Common myeloid progenitor, CD34-positive (primary cell): Measurements from ENCODE around the gene MUC21.
"Not testable (repeated sequence)": the region's sequence is repeated elsewhere in the genome, so short reads cannot be mapped to it uniquely, and the experiment has no call there.

Source experiments
- CTCF ChIA-PET: fragments of 350-600 bp; sonication (Branson Sonifier 250); formaldehyde crosslinking; loops from one replicate; lab custom pipeline; 2021; ENCODE audit warnings: antibody characterized with exemption; lab: Charles Lee
- POLR2A ChIA-PET: fragments of 350-600 bp; sonication (Branson Sonifier 250); formaldehyde crosslinking; loops from one replicate; lab custom pipeline; 2021; ENCODE audit warnings: antibody characterized with exemption; lab: Charles Lee
- DNase-seq, 3 donors: peaks; one replicate each; pipeline versions ENCODE4 v3.0.0 to v3.0.0-alpha.2; 2013
- H3K27ac ChIP-seq, 2 experiments: 1 replicate in 1 of 2; 2 replicates in 1 of 2; pipeline ENCODE4 v1.7.0; 2013; ENCODE audit warnings: inconsistent platforms in 2 of 2, low read length in 2 of 2, mild to moderate bottlenecking in 2 of 2, low read depth in 1 of 2, moderate library complexity in 1 of 2; ENCODE audit not compliant: severe bottlenecking in 2 of 2, insufficient read depth in 1 of 2, poor library complexity in 1 of 2
- H3K27me3 ChIP-seq, 5 experiments: replicated peaks in 2 of 5; 1 replicate in 3 of 5; 2 replicates in 2 of 5; pipeline versions ENCODE4 v1.6.1 to v1.7.0; 2013; ENCODE audit warnings: low read length in 4 of 5, mild to moderate bottlenecking in 2 of 5, moderate library complexity in 2 of 5, inconsistent platforms in 1 of 5; ENCODE audit not compliant: insufficient read depth in 5 of 5, control insufficient read depth in 4 of 5
- H3K36me3 ChIP-seq, 4 experiments: 1 replicate in 2 of 4; 2 replicates in 2 of 4; pipeline versions ENCODE4 v1.6.1 to v1.7.0; 2013; ENCODE audit warnings: low read length in 3 of 4, control low read depth in 1 of 4, mild to moderate bottlenecking in 1 of 4; ENCODE audit not compliant: control insufficient read depth in 4 of 4, insufficient read depth in 4 of 4
- H3K4me1 ChIP-seq, 4 experiments: 1 replicate in 3 of 4; 2 replicates in 1 of 4; pipeline versions ENCODE4 v1.6.1 to v1.7.1; 2013; ENCODE audit warnings: low read length in 3 of 4, mild to moderate bottlenecking in 3 of 4, control low read depth in 1 of 4, inconsistent platforms in 1 of 4, moderate library complexity in 1 of 4; ENCODE audit not compliant: control insufficient read depth in 4 of 4, insufficient read depth in 4 of 4; ENCODE audit errors: control extremely low read depth in 1 of 4
- H3K4me3 ChIP-seq, 7 experiments: 1 replicate in 4 of 7; 2 replicates in 3 of 7; pipeline versions ENCODE4 v1.5.1 to v1.7.0; 2013; ENCODE audit warnings: mild to moderate bottlenecking in 7 of 7, low read length in 6 of 7, moderate library complexity in 6 of 7, inconsistent platforms in 2 of 7, low read depth in 2 of 7, control low read depth in 1 of 7; ENCODE audit not compliant: insufficient read depth in 4 of 7, control insufficient read depth in 1 of 7; ENCODE audit errors: extremely low read depth in 1 of 7
- H3K9me3 ChIP-seq, 5 experiments: 1 replicate in 4 of 5; 2 replicates in 1 of 5; pipeline versions ENCODE4 v1.6.1 to v1.7.1; 2013; ENCODE audit warnings: low read length in 4 of 5, mild to moderate bottlenecking in 2 of 5, inconsistent platforms in 1 of 5, low read depth in 1 of 5, moderate library complexity in 1 of 5; ENCODE audit not compliant: control insufficient read depth in 4 of 5, insufficient read depth in 2 of 5; ENCODE audit errors: control extremely low read depth in 1 of 5
- WGBS: methylation state at CpG from one replicate; pipeline ENCODE4 v1.1.5; 2013; ENCODE audit not compliant: insufficient coverage; 5-methylcytosine and 5-hydroxymethylcytosine counted together

The MUC21 gene

DNA sequence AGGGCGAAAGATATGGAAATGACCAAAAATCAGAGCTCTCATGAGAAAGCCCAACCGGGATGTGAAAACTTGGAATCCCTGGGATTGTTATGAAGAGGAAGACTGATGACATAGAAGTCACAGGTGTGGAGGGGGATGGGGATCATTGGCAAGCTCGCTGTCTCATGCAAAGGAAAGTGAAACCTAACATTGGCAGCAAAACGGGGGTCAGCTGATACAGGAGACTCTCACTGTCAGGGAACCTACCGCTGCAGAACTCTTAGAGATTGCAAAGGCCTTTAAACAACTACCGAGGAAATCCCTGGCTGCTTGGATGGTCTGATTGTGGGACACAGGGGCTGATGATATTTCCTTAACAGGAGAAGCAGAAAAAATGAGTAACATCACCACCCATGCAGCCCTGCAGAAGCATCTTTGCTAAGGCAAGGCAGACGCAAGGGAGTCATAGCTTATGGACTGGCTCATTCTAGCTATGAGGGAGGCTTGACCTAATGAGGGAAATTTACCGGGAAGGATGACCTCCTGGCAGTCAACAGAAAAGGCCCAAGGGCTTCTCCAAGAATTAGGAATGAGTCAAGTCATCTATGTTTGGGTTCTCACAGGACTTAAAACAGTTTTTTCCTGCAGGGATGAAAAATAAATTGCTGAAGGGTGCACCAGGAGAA is 7.0 kb downstream of the MUC21 start:
- Histone ChIP-seq H3K9me3 (no peaks in the 10 kb centered on the region), H3K27ac (no peak overlapping the region), H3K36me3 (no peaks in the 10 kb centered on the region), H3K4me3 (no peak overlapping the region), H3K27me3 (no peaks in the 10 kb centered on the region), H3K4me1 (no peaks in the 10 kb centered on the region)
- 66% methylated on average over 7 of the region's 8 CpGs for WGBS
- peak in 2 of 3 donors; percentile 33 to 55 for DNase-seq
- CTCF ChIA-PET = interaction anchor here (0.7 kb wide), 1 partner anchor 74 kb away, joined by 3 read pairs; no protein-coding TSS in a partner anchor
- POLR2A ChIA-PET = no interaction called here

- Histone ChIP-seq H3K4me1 (no peaks in the 10 kb centered on the region), H3K27me3 (no peaks in the 10 kb centered on the region), H3K4me3 (no peak overlapping the region), H3K27ac (no peak overlapping the region), H3K36me3 (no peaks in the 10 kb centered on the region), H3K9me3 (no peaks in the 10 kb centered on the region)
- 100% methylated on average over 1 of the region's 2 CpGs for WGBS
- ChIA-PET CTCF (interaction anchor here (0.7 to 1.0 kb wide), 3 partner anchors 9 to 169 kb away, joined by 3 to 5 read pairs (median 3); no protein-coding TSS in a partner anchor), POLR2A (no interaction called here)
- DNase-seq = no peak
These were observed 8.4 kb downstream of the MUC21 start for GRCh38 chr6:30991891-30992290.

GRCh38 chr6:30997301-30997700 is 13.8 kb downstream of the MUC21 start:
- Histone ChIP-seq H3K27ac (no peak overlapping the region), H3K4me1 (no peaks in the 10 kb centered on the region), H3K9me3 (no peaks in the 10 kb centered on the region), H3K27me3 (no peaks in the 10 kb centered on the region), H3K36me3 (no peaks in the 10 kb centered on the region), H3K4me3 (no peak overlapping the region)
- CTCF ChIA-PET = interaction anchor here (0.6 to 1.6 kb wide), 2 partner anchors 13 to 1872 kb away, joined by 3 read pairs; partner anchors contain the start of gene MUC21
- 25% methylated on average over 2 of the region's 2 CpGs for WGBS
- peak in 2 of 3 donors; percentile 47 to 70 for DNase-seq
- POLR2A ChIA-PET = no interaction called here

DNA sequence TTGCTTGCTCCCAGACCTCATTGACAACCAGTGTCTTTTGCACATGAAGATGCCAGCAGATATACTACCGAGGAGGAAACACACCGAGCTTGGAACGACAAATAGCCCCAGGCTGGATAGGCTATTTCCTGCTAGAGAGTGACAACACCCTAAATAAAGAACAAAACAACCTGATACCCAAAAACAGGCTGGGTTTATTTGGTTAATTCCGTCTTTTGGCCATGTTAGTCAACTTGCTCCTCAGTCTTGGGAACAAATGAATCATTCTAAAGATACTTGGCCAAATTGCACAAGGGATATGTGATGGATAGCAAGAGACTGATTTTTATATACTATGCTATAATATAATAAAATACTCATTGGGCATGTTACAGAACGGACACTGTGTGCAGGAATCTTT is 15.3 kb downstream of the MUC21 start:
- Histone ChIP-seq H3K27ac (no peak overlapping the region), H3K9me3 (no peaks in the 10 kb centered on the region), H3K36me3 (no peaks in the 10 kb centered on the region), H3K4me1 (no peaks in the 10 kb centered on the region), H3K27me3 (no peaks in the 10 kb centered on the region), H3K4me3 (no peak overlapping the region)
- ChIA-PET CTCF (no interaction called here), POLR2A (no interaction called here)
- 55% methylated on average over 3 of the region's 5 CpGs for WGBS
- DNase-seq = no peak

DNA sequence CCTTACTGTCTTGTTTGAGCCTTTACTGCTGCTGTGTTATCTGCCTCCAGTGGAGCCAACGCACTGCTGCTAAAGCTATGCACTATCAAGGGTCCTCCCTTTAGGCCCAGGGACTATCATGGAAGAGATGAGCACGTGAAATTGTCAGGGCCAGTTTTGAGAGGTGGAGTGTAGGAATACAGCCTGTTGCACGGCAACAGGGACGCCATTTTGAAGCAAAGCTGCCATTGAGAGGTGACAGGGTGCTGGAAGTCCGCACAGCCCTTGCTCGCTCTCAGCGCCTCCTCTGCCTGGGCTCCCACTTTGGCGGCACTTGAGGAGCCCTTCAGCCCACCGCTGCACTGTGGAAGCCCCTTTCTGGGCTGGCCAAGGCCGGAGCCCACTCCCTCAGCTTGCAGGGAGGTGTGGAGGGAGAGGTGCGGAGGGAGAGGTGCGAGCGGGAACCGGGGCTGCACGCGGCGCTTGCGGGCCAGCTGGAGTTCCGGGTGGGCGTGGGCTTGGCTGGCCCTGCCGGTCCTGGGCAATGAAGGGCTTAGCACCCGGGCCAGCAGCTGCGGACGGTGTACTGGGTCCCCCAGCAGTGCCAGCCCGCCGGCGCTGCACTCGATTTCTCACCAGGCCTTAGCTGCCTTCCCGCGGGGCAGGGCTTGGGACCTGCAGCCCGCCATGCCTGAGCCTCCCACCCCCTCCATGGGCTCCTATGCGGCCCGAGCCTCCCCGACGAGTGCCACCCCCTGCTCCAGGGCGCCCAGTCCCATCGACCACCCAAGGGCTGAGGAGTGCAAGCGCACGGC is 16.7 kb downstream of the MUC21 start:
- 92% methylated on average over 17 of the region's 39 CpGs for WGBS
- CTCF ChIA-PET = interaction anchor here (1.1 to 1.6 kb wide), 2 partner anchors 9 to 85 kb away, joined by 3 to 5 read pairs; no protein-coding TSS in a partner anchor
- POLR2A ChIA-PET = not testable (repeated sequence)

GRCh38 chr6:31001281-31001888 is 17.9 kb downstream of the MUC21 start:
- H3K4me3 ChIP-seq = no peak overlapping the region
- H3K4me1 ChIP-seq = peaks cover 0 to 3% (median 0%) of the 10 kb centered on the region in 4 experiments
- peaks cover 0 to 1% (median 0%) of the 10 kb centered on the region in 5 experiments for H3K27me3 ChIP-seq
- H3K36me3 ChIP-seq = no peaks in the 10 kb centered on the region
- ChIA-PET POLR2A (interaction anchor here (0.5 kb wide), 1 partner anchor 14 kb away, joined by 3 read pairs; no protein-coding TSS in a partner anchor), CTCF (interaction anchor here (1.1 to 1.6 kb wide), 2 partner anchors 10 to 86 kb away, joined by 3 to 5 read pairs; no protein-coding TSS in a partner anchor)
- no peaks in the 10 kb centered on the region for H3K9me3 ChIP-seq
- WGBS = 62% methylated on average over 12 of the region's 13 CpGs
- DNase-seq = peak in 2 of 3 donors; percentile 63 to 77
- H3K27ac ChIP-seq = no peak overlapping the region

More for the DNA sequence above, 16.7 kb downstream of the MUC21 start:
- not testable (repeated sequence) for DNase-seq, H3K36me3 ChIP-seq, H3K27ac ChIP-seq, H3K4me3 ChIP-seq, H3K9me3 ChIP-seq, H3K4me1 ChIP-seq, H3K27me3 ChIP-seq
